SK-N-SH (cell line): ENCODE results near the gene ATE1. TPM values are rescaled to one million over a fixed set of nuclear protein-coding genes. Genes with fewer than 3 reads are reported as not detected.

ENCODE experiments used
- CTCF ChIA-PET: fragments of 300-600, 350-600 bp; formaldehyde crosslinking; extraction: SDS; loops from one replicate; lab custom pipeline; 2021; lab: Yijun Ruan, JAX
- POLR2A ChIA-PET: fragments of 350-600 bp; sonication (Branson Sonifier 250); formaldehyde crosslinking; extraction: SDS; loops from one replicate; lab custom pipeline; 2020; ENCODE audit warnings: antibody characterized with exemption, inconsistent platforms; lab: Yijun Ruan, JAX
- DNase-seq: peaks from one replicate; pipeline ENCODE4 v3.0.0; 2012
- H2AFZ ChIP-seq: fragments of 200-600 bp; sonication (generic); 2 replicates; pipeline ENCODE4 v1.8.1; 2016; ENCODE audit warnings: antibody characterized with exemption, mild to moderate bottlenecking, low read depth
- H3F3A ChIP-seq: fragments of 200-600 bp; sonication (generic); replicated peaks from 2 replicates; pipeline ENCODE3; 2016; ENCODE audit warnings: antibody characterized with exemption, mild to moderate bottlenecking; ENCODE audit not compliant: insufficient read depth
- H3K27ac ChIP-seq, 2 experiments: fragments of 200-500 bp in 1 of 2; fragments of 200-600 bp in 1 of 2; sonication (Bioruptor generic) in 1 of 2; sonication (generic), shearing (Covaris generic) in 1 of 2; 2 replicates each; pipeline versions ENCODE4 v1.5.1 to v1.6.1; 2014 to 2016; ENCODE audit warnings: low read depth in 2 of 2, inconsistent platforms in 1 of 2, low read length in 1 of 2, mild to moderate bottlenecking in 1 of 2, mixed read lengths in 1 of 2
- H3K27me3 ChIP-seq: fragments of 200-600 bp; sonication (generic), shearing (Covaris generic); 2 replicates; pipeline ENCODE4 v1.6.1; 2016; ENCODE audit warnings: mixed run types; ENCODE audit not compliant: insufficient read depth
- H3K36me3 ChIP-seq, 2 experiments: fragments of 200-500 bp in 1 of 2; fragments of 200-600 bp in 1 of 2; sonication (Bioruptor generic) in 1 of 2; sonication (generic) in 1 of 2; replicated peaks in 1 of 2; 2 replicates each; pipeline versions ENCODE3 to v1.5.1; 2014 to 2016; ENCODE audit warnings: low read length in 1 of 2, mild to moderate bottlenecking in 1 of 2; ENCODE audit not compliant: insufficient read depth in 2 of 2, control insufficient read depth in 1 of 2
- H3K4me1 ChIP-seq, 2 experiments: fragments of 200-500 bp in 1 of 2; fragments of 200-600 bp in 1 of 2; sonication (Bioruptor generic) in 1 of 2; sonication (generic), shearing (Covaris generic) in 1 of 2; 2 replicates each; pipeline versions ENCODE4 v1.5.1 to v1.6.1; 2014 to 2016; ENCODE audit warnings: low read depth in 1 of 2, low read length in 1 of 2, mixed run types in 1 of 2; ENCODE audit not compliant: insufficient read depth in 2 of 2, control insufficient read depth in 1 of 2
- H3K4me2 ChIP-seq: fragments of 200-600 bp; sonication (generic), shearing (Covaris generic); 2 replicates; pipeline ENCODE4 v1.6.1; 2017; ENCODE audit warnings: mixed run types
- H3K4me3 ChIP-seq, 2 experiments: fragments of 200-500 bp in 1 of 2; fragments of 200-600 bp in 1 of 2; sonication (Bioruptor generic) in 1 of 2; sonication (generic), shearing (Covaris generic) in 1 of 2; 2 replicates each; pipeline versions ENCODE4 v1.5.1 to v1.8.1; 2014 to 2016; ENCODE audit warnings: low read depth in 2 of 2, inconsistent platforms in 1 of 2, low read length in 1 of 2, mild to moderate bottlenecking in 1 of 2, mixed read lengths in 1 of 2, moderate library complexity in 1 of 2
- H3K79me2 ChIP-seq: fragments of 200-600 bp; sonication (generic); 2 replicates; pipeline ENCODE4 v1.8.1; 2017; ENCODE audit warnings: mild to moderate bottlenecking; ENCODE audit not compliant: insufficient read depth
- H3K9ac ChIP-seq: fragments of 200-600 bp; sonication (generic); 2 replicates; pipeline ENCODE4 v1.6.1; 2017; ENCODE audit warnings: mixed run types
- H3K9me2 ChIP-seq: fragments of 200-600 bp; sonication (generic); 2 replicates; pipeline ENCODE4 v1.6.1; 2017; ENCODE audit warnings: mixed run types
- H3K9me3 ChIP-seq: fragments of 200-600 bp; sonication (generic); 2 replicates; pipeline ENCODE4 v1.6.1; 2017; ENCODE audit warnings: mixed run types, mild to moderate bottlenecking, moderate library complexity
- H4K20me1 ChIP-seq: fragments of 200-600 bp; sonication (generic); 2 replicates; pipeline ENCODE4 v1.6.1; 2017; ENCODE audit warnings: mild to moderate bottlenecking, mixed run types; ENCODE audit not compliant: insufficient read depth
- CHD2 ChIP-seq: fragments of 150-350 bp; IDR thresholded peaks from 2 replicates; pipeline ENCODE4 v1.6.1; 2018; ENCODE audit warnings: low read length; ENCODE audit not compliant: partially characterized antibody
- EZH2phosphoT487 ChIP-seq: fragments of 200-600 bp; sonication (generic); IDR thresholded peaks from 2 replicates; pipeline ENCODE4 v1.6.1; 2017; ENCODE audit warnings: low read depth, mixed run types, mild to moderate bottlenecking, antibody characterized with exemption, moderate library complexity, borderline replicate concordance
- FOSL2 ChIP-seq: IDR thresholded peaks from 2 replicates; pipeline ENCODE4 v1.4.0; 2012; ENCODE audit warnings: low read depth, mild to moderate bottlenecking, moderate library complexity, borderline replicate concordance
- GABPA ChIP-seq: IDR thresholded peaks from 2 replicates; pipeline ENCODE4 v1.4.0; 2012; ENCODE audit warnings: low read depth, mild to moderate bottlenecking
- MEF2A ChIP-seq: IDR thresholded peaks from 2 replicates; pipeline ENCODE4 v1.4.0; 2012; ENCODE audit warnings: low read depth, borderline replicate concordance
- PBX3 ChIP-seq: IDR thresholded peaks from 2 replicates; pipeline ENCODE4; 2012
- POLR2AphosphoS5 ChIP-seq: IDR thresholded peaks from 2 replicates; pipeline ENCODE4 v1.6.1; 2012; ENCODE audit warnings: low read depth, low read length
- RAD21 ChIP-seq: IDR thresholded peaks from 2 replicates; pipeline ENCODE4 v1.6.1; 2012; ENCODE audit warnings: mild to moderate bottlenecking, low read length
- SIN3A ChIP-seq: IDR thresholded peaks from 2 replicates; pipeline ENCODE4 v1.6.1; 2012; ENCODE audit warnings: low read depth, mild to moderate bottlenecking, low read length, moderate library complexity, borderline replicate concordance
- SMC3 ChIP-seq: IDR thresholded peaks from 2 replicates; pipeline ENCODE4 v1.6.1; 2012; ENCODE audit warnings: low read depth, low read length, improper control_type of control experiment
- TEAD4 ChIP-seq: IDR thresholded peaks from 2 replicates; pipeline ENCODE4 v1.4.0; 2012; ENCODE audit warnings: mild to moderate bottlenecking, borderline replicate concordance; ENCODE audit not compliant: insufficient read depth
- YY1 ChIP-seq: IDR thresholded peaks from 2 replicates; pipeline ENCODE4 v1.4.0; 2012; ENCODE audit warnings: low read depth, mild to moderate bottlenecking
- WGBS: methylation state at CpG from one replicate; pipeline ENCODE4 v1.1.6; 2017; ENCODE audit warnings: low lambda C conversion rate; 5-methylcytosine and 5-hydroxymethylcytosine counted together
- polyA plus RNA-seq, 3 experiments: library from polyadenylated mRNA; depleted of rRNA; stranded (reverse); fragments of >200 nt; gene quantifications; 2 replicates each; pipeline ENCODE4 v1.2.3, GENCODE V29; 2012
- TF ChIP-seq, protein P1 (sequence below): IDR thresholded peaks from 2 replicates; pipeline ENCODE4 v1.4.0; 2012; ENCODE audit warnings: low read depth
- TF ChIP-seq, protein P2 (sequence below): fragments of 150-350 bp; IDR thresholded peaks from 2 replicates; pipeline ENCODE4 v1.6.1; 2017; ENCODE audit warnings: antibody characterized with exemption, low read length, low read depth, borderline replicate concordance

ATE1 gene
- polyA plus RNA-seq, 1 of the 3 experiments (the other 2 are of a cell fraction): 6.3 TPM

- TF ChIP-seq PBX3: no peak
- TF ChIP-seq, protein P1, sequence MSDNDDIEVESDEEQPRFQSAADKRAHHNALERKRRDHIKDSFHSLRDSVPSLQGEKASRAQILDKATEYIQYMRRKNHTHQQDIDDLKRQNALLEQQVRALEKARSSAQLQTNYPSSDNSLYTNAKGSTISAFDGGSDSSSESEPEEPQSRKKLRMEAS: no peak
Measured at GRCh38 chr10:121965996-121966395, 38.2 kb upstream of the ATE1 start (continued).

DNA sequence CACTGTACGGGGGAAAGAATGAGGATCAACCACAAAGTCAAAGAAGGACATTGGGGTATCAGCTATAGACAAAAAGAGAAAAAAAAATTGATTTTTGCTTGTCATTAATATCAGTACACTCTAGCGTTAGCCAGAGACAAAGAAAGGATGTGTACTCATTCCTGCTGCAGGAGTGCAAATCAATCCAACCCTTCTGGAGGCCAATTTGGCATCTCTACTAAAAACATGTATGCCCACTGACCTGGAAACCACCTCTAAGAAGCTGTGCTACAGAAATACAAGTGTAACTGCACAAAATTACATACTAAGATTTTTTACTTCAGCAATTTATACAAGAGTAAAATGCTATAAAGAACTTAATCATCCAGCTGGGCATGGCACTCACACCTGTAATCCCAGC, 33.6 kb upstream of the ATE1 start:
- H3K27ac ChIP-seq: no peak overlapping the region
- H3K9me3 ChIP-seq: no peaks in the 10 kb centered on the region
- H2AFZ ChIP-seq: no peak overlapping the region
- no peak for DNase-seq
- H3K36me3 ChIP-seq: peaks cover 5 to 37% of the 10 kb centered on the region in 2 experiments
- no peaks in the 10 kb centered on the region for H3K27me3 ChIP-seq
- TF ChIP-seq RAD21: no peak
- H3K9ac ChIP-seq: no peak overlapping the region
- no peaks in the 10 kb centered on the region for H4K20me1 ChIP-seq
- peaks cover 4% of the 10 kb centered on the region for H3F3A ChIP-seq
- H3K4me2 ChIP-seq: no peak overlapping the region
- H3K4me1 ChIP-seq: peaks cover 0 to 4% of the 10 kb centered on the region in 2 experiments; a peak in 1 of 4 replicates
- ChIA-PET CTCF (interaction anchor here (2.0 kb wide), 1 partner anchor 13 kb away, joined by 8 read pairs; the partner anchor contains the start of gene NSMCE4A), POLR2A (interaction anchor here (1.0 to 1.1 kb wide), 2 partner anchors 14 to 179 kb away, joined by 3 read pairs; partner anchors contain the start of gene NSMCE4A)
- H3K4me3 ChIP-seq: no peak overlapping the region
- no peaks in the 10 kb centered on the region for H3K9me2 ChIP-seq
- H3K79me2 ChIP-seq: no peaks in the 10 kb centered on the region
- 89% methylated on average over 2 of the region's 2 CpGs for WGBS

GRCh38 chr10:121959671-121960070, 31.8 kb upstream of the ATE1 start:
- TF ChIP-seq TEAD4 (no peak), PBX3 (no peak), EZH2phosphoT487 (no peak), FOSL2 (no peak), RAD21 (no peak), SMC3 (no peak), YY1 (no peak), GABPA (no peak), POLR2AphosphoS5 (no peak), MEF2A (no peak), SIN3A (no peak), CHD2 (no peak)
- TF ChIP-seq, protein P2, sequence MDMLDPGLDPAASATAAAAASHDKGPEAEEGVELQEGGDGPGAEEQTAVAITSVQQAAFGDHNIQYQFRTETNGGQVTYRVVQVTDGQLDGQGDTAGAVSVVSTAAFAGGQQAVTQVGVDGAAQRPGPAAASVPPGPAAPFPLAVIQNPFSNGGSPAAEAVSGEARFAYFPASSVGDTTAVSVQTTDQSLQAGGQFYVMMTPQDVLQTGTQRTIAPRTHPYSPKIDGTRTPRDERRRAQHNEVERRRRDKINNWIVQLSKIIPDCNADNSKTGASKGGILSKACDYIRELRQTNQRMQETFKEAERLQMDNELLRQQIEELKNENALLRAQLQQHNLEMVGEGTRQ: no peak
- TF ChIP-seq, protein P1: no peak
- H3K9me3 ChIP-seq: no peaks in the 10 kb centered on the region
- no peak overlapping the region for H3K4me3 ChIP-seq
- no peak for DNase-seq
- no peak overlapping the region for H3K4me2 ChIP-seq
- H3K79me2 ChIP-seq: no peaks in the 10 kb centered on the region
- H3K27me3 ChIP-seq: no peaks in the 10 kb centered on the region
- H3K4me1 ChIP-seq: peaks cover 0 to 10% of the 10 kb centered on the region in 2 experiments; a peak in 1 of 4 replicates
- peaks cover 4 to 21% of the 10 kb centered on the region in 2 experiments for H3K36me3 ChIP-seq
- H3K9me2 ChIP-seq: no peaks in the 10 kb centered on the region
- H2AFZ ChIP-seq: no peak overlapping the region
- H3F3A ChIP-seq: peaks cover 4% of the 10 kb centered on the region
- CTCF ChIA-PET: interaction anchor here (1.1 kb wide), 1 partner anchor 181 kb away, joined by 3 read pairs; no protein-coding TSS in a partner anchor
- H3K9ac ChIP-seq: no peak overlapping the region
- POLR2A ChIA-PET: no interaction called here
- no peak overlapping the region for H3K27ac ChIP-seq
- no peaks in the 10 kb centered on the region for H4K20me1 ChIP-seq
- 97% methylated on average over 3 of the region's 3 CpGs for WGBS
